T-helper 2 cell treated with Interferon-gamma antibody and Interleukin-4, amounts not matched to agents 5 μg/mL and 100 μg/mL, for 36 hours (primary cell): Measurements from ENCODE around the gene CCDC148.

Source experiments
- DNase-seq: peaks from one replicate; pipeline ENCODE4 v3.0.0; 2021; ENCODE audit warnings: low spot score
- H3K27ac Mint-ChIP-seq: one replicate; pipeline ENCODE4 v1.8.0; 2021; ENCODE audit warnings: mild to moderate bottlenecking, mixed read lengths
- H3K27me3 Mint-ChIP-seq: one replicate; pipeline ENCODE4 v1.8.0; 2021; ENCODE audit warnings: low read depth, mixed read lengths
- H3K36me3 Mint-ChIP-seq: one replicate; pipeline ENCODE4 v1.8.0; 2021; ENCODE audit warnings: low read depth, mixed read lengths
- H3K4me1 Mint-ChIP-seq: one replicate; pipeline ENCODE4 v1.8.0; 2021; ENCODE audit warnings: low read depth, mixed read lengths
- H3K4me3 Mint-ChIP-seq: one replicate; pipeline ENCODE4 v1.8.0; 2022; ENCODE audit warnings: mild to moderate bottlenecking, moderate library complexity, mixed read lengths
- H3K9me3 Mint-ChIP-seq: one replicate; pipeline ENCODE4 v1.8.0; 2021; ENCODE audit warnings: mixed read lengths

Gene CCDC148

GRCh38 chr2:158182676-158183295, 273.8 kb downstream of the CCDC148 start:
- no peaks in the 10 kb centered on the region for H3K36me3 Mint-ChIP-seq
- H3K4me1 Mint-ChIP-seq = no peaks in the 10 kb centered on the region
- peaks cover 22% of the 10 kb centered on the region for H3K27me3 Mint-ChIP-seq
- H3K4me3 Mint-ChIP-seq = no peak overlapping the region
- no peaks in the 10 kb centered on the region for H3K9me3 Mint-ChIP-seq
- DNase-seq = no peak
- no peak overlapping the region for H3K27ac Mint-ChIP-seq

DNA sequence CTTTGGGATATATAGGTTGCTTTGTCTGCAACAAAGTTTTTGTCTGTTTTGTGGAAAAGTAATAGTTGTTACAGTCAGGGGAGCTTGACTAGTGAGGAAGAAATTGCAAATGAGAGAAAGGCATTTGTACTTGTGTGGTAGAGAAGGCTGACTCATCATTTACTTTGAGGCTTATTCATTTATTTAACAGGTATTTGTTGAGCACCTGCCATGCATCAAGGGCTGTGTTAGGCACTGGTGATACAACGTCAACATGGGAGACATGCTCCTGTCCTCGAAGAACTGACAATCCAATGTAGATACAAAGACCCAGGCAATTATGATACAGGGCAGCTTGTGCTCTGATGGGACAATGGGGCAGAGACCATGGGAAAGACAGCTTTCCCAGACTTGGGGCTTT, 275.4 kb downstream of the CCDC148 start:
- H3K4me3 Mint-ChIP-seq = no peak overlapping the region
- H3K27me3 Mint-ChIP-seq = peaks cover 22% of the 10 kb centered on the region
- no peaks in the 10 kb centered on the region for H3K4me1 Mint-ChIP-seq
- H3K36me3 Mint-ChIP-seq = no peaks in the 10 kb centered on the region
- no peak for DNase-seq
- no peaks in the 10 kb centered on the region for H3K9me3 Mint-ChIP-seq
- no peak overlapping the region for H3K27ac Mint-ChIP-seq

GRCh38 chr2:158179660-158180059, 276.9 kb downstream of the CCDC148 start:
- Mint-ChIP-seq H3K4me3 (no peak overlapping the region), H3K36me3 (no peaks in the 10 kb centered on the region), H3K4me1 (no peaks in the 10 kb centered on the region), H3K9me3 (no peaks in the 10 kb centered on the region), H3K27me3 (peaks cover 28% of the 10 kb centered on the region), H3K27ac (no peak overlapping the region)
- no peak for DNase-seq

GRCh38 chr2:158178646-158179045, 277.9 kb downstream of the CCDC148 start:
- Mint-ChIP-seq H3K4me1 (no peaks in the 10 kb centered on the region), H3K4me3 (no peak overlapping the region), H3K9me3 (no peaks in the 10 kb centered on the region), H3K27me3 (peaks cover 30% of the 10 kb centered on the region), H3K36me3 (no peaks in the 10 kb centered on the region), H3K27ac (no peak overlapping the region)
- DNase-seq = no peak

DNA sequence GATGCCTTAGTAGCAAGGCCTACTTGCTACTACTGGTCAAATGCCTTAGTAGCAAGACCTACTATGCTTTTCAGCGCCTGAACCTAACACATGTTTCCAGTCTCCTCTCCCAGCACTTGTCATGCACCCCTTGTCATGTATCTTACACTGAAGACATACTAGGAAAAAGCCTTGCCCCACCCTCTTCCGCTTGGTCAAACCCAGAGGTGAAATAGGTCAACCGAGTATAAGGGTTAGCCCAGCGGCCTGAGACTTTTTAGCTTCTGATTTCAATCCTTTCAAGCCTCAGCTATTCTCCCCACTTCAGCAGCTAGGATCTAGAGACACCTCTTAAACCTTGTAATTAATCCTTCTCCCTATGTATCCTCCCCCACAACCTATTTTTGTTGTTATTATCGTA, 281.6 kb downstream of the CCDC148 start:
- no peak for DNase-seq
- Mint-ChIP-seq H3K4me3 (no peak overlapping the region), H3K9me3 (no peaks in the 10 kb centered on the region), H3K36me3 (no peaks in the 10 kb centered on the region), H3K27me3 (peaks cover 20% of the 10 kb centered on the region), H3K4me1 (no peaks in the 10 kb centered on the region), H3K27ac (no peak overlapping the region)

GRCh38 chr2:158174495-158174894, 282.1 kb downstream of the CCDC148 start:
- Mint-ChIP-seq H3K27ac (no peak overlapping the region), H3K27me3 (peaks cover 20% of the 10 kb centered on the region), H3K4me1 (no peaks in the 10 kb centered on the region), H3K9me3 (no peaks in the 10 kb centered on the region), H3K36me3 (no peaks in the 10 kb centered on the region), H3K4me3 (no peak overlapping the region)
- DNase-seq = no peak

DNA sequence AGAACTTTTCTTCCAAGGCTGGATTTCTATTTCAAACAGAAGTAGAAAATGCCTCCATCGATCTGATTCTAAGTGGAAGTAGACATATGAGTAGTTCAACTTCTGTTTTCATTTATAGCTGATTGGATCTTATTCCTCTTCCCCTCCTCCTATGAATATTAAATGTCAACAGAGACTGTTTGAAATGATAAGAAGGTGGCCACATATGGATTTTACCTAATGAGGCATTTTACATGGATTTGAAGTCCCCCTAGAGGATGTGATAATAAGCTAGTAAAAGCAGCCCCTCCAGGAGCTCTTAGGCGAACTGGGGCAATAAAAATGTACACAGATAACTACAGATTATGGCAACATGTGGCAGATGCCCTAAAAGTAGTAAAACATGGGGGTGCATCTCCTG, 283.8 kb downstream of the CCDC148 start:
- H3K36me3 Mint-ChIP-seq = no peaks in the 10 kb centered on the region
- no peak overlapping the region for H3K27ac Mint-ChIP-seq
- H3K4me3 Mint-ChIP-seq = no peak overlapping the region
- peaks cover 17% of the 10 kb centered on the region for H3K27me3 Mint-ChIP-seq
- DNase-seq = no peak
- no peaks in the 10 kb centered on the region for H3K4me1 Mint-ChIP-seq
- H3K9me3 Mint-ChIP-seq = no peaks in the 10 kb centered on the region

GRCh38 chr2:158154596-158154995, 302.0 kb downstream of the CCDC148 start:
- Mint-ChIP-seq H3K27me3 (peaks cover 9% of the 10 kb centered on the region), H3K36me3 (no peaks in the 10 kb centered on the region), H3K9me3 (no peaks in the 10 kb centered on the region), H3K4me3 (no peak overlapping the region), H3K27ac (no peak overlapping the region), H3K4me1 (no peaks in the 10 kb centered on the region)
- DNase-seq = no peak

DNA sequence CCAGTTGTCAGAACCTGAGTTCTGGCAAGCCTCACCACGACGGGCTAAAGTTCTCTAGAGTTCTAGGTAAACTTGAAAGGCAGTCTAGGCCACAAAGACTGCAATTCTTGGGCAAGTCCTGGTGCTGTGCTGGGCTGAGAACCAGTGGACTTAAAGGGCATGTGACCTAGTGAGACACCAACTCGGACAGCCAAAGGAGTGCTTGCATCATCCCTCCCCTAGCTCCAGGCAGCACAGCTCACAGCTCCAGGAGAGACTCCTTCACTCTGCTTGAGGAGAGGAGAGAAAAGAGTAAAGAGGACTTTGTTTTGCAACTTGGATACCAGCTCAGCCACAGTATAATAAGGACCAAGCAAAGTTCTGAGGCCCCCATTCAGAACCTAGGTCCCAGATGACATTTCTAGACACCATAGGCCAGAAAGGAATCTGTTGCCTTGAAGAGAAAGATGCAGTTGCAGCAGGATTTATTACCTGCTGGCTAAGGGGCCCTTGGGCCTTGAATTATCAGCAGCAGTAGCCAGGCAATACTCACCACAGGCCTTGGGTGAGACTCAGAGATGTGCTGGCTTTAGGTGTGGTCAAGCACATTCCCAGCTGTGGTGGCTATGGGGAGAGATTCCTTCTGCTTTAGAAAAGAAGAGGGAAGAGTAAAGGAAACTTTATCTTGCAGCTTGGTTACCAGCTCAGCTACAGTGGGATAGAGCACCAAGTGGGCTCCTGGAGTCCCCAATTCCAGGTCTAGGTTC, 303.1 kb downstream of the CCDC148 start:
- Mint-ChIP-seq H3K27me3 (peaks cover 4% of the 10 kb centered on the region), H3K9me3 (no peaks in the 10 kb centered on the region), H3K4me3 (no peak overlapping the region), H3K27ac (no peak overlapping the region), H3K36me3 (no peaks in the 10 kb centered on the region), H3K4me1 (no peaks in the 10 kb centered on the region)
- no peak for DNase-seq

GRCh38 chr2:158144914-158145625, 311.5 kb downstream of the CCDC148 start:
- Mint-ChIP-seq H3K9me3 (no peaks in the 10 kb centered on the region), H3K27ac (no peak overlapping the region), H3K4me3 (no peak overlapping the region), H3K27me3 (peaks cover 8% of the 10 kb centered on the region), H3K36me3 (no peaks in the 10 kb centered on the region), H3K4me1 (peaks cover 2% of the 10 kb centered on the region)
- no peak for DNase-seq

DNA sequence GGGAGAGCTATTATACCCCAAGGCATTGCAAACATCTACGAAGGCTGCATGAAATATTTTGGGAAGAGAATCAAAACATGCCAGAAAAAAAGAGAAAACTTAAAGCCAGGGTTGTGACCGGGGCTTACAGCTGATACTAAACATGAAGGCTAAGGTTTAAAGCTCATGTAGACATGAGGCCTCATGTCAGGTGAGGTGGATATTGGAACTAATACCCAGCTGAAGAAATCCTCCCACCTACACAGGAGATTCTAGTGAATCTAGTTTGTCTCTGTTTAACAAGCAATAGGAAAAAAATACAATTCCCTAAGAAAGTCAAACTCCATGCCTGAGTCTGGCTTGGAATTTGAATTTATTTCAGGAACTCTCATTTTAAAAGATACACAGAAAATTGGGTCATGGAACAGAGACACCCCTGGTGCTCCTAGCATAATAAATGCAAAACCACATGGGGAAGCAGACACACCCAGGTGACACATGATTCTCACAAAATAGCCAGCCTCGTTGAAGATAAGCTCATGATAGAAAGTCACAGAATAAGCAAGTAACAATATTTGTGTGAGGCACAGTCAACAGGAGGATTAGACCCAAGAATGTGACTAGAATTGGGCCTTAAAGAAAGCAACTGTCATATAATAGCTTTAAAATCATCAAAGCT, 312.7 kb downstream of the CCDC148 start:
- H3K36me3 Mint-ChIP-seq = no peaks in the 10 kb centered on the region
- H3K27ac Mint-ChIP-seq = no peak overlapping the region
- no peaks in the 10 kb centered on the region for H3K9me3 Mint-ChIP-seq
- no peak overlapping the region for H3K4me3 Mint-ChIP-seq
- peaks cover 2% of the 10 kb centered on the region for H3K4me1 Mint-ChIP-seq
- peaks cover 4% of the 10 kb centered on the region for H3K27me3 Mint-ChIP-seq
- no peak for DNase-seq

DNA sequence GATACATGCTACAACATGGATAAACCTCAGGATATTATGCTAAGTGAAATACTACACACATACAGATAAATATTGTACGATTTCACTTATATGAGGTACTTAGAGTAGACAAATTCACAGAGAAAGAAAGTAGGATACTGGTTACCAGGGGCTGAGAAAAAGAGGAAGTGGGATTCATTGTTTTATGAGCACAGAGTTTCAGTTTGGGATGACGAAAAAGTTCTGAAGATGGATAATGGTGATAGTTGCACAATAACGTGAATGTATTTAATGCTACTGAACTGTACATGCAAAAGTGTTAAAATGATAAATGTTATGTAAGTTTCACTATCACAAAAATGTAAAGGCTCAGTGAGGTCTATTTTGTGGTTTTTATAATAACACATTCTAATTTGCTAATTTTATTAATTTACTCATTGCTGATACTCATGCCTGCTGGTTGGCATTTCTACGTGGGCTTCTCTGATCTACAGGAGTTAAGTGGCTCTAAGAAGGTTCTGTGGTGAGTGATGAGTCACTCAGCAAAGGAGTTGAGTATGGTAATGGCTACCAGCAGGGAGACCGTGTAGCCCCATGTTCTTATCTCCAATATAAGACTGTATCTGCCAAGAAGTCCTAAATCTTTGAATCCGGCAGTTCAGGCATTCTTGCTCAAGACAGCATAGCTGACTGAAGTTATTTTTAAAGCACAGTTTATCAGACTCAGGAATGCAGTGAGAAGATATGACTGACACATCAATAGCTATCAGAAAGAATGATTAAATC, 313.8 kb downstream of the CCDC148 start:
- peaks cover 4% of the 10 kb centered on the region for H3K27me3 Mint-ChIP-seq
- H3K4me3 Mint-ChIP-seq = no peak overlapping the region
- no peaks in the 10 kb centered on the region for H3K9me3 Mint-ChIP-seq
- no peaks in the 10 kb centered on the region for H3K36me3 Mint-ChIP-seq
- H3K4me1 Mint-ChIP-seq = peaks cover 2% of the 10 kb centered on the region
- no peak for DNase-seq
- no peak overlapping the region for H3K27ac Mint-ChIP-seq

- Mint-ChIP-seq H3K9me3 (no peaks in the 10 kb centered on the region), H3K36me3 (no peaks in the 10 kb centered on the region), H3K27ac (no peak overlapping the region), H3K27me3 (peaks cover 4% of the 10 kb centered on the region), H3K4me1 (peaks cover 2% of the 10 kb centered on the region), H3K4me3 (no peak overlapping the region)
- DNase-seq = no peak
These were observed 314.4 kb downstream of the CCDC148 start for GRCh38 chr2:158142165-158142564.
